DOHH2 (cell line): ENCODE measurements around the gene GIPC3.
"Not testable (repeated sequence)": the region's sequence is repeated elsewhere in the genome, so short reads cannot be mapped to it uniquely, and the experiment has no call there.

Experiments
- H3F3A ChIP-seq: fragments of 200-600 bp; sonication (generic), shearing (Covaris generic); 2 replicates; pipeline ENCODE4 v1.6.0; 2016; ENCODE audit warnings: antibody characterized with exemption, mild to moderate bottlenecking; ENCODE audit not compliant: control insufficient read depth, insufficient read depth
- H3K27ac ChIP-seq: fragments of 200-600 bp; sonication (generic); 2 replicates; pipeline ENCODE4 v1.5.1; 2014; ENCODE audit warnings: low read depth, mild to moderate bottlenecking, low read length, moderate library complexity
- H3K27me3 ChIP-seq: fragments of 200-600 bp; sonication (generic); 2 replicates; pipeline ENCODE4 v1.6.1; 2014; ENCODE audit warnings: mild to moderate bottlenecking, low read length, mixed read lengths; ENCODE audit not compliant: control insufficient read depth
- H3K36me3 ChIP-seq: fragments of 200-600 bp; sonication (generic); 2 replicates; pipeline ENCODE4 v1.6.1; 2014; ENCODE audit warnings: mild to moderate bottlenecking, low read length, moderate library complexity, mixed read lengths; ENCODE audit not compliant: control insufficient read depth
- H3K4me1 ChIP-seq: fragments of 200-600 bp; sonication (generic); 2 replicates; pipeline ENCODE4 v1.6.1; 2014; ENCODE audit warnings: mild to moderate bottlenecking, low read length, mixed read lengths; ENCODE audit not compliant: control insufficient read depth
- H3K4me2 ChIP-seq: fragments of 200-600 bp; sonication (generic); 2 replicates; pipeline ENCODE4 v1.6.0; 2014; ENCODE audit warnings: mild to moderate bottlenecking, low read length, moderate library complexity
- H3K4me3 ChIP-seq: fragments of 200-600 bp; sonication (generic); 2 replicates; pipeline ENCODE4 v1.5.1; 2014; ENCODE audit warnings: mild to moderate bottlenecking, low read length, mixed read lengths
- H3K79me2 ChIP-seq: fragments of 200-600 bp; sonication (generic); 2 replicates; pipeline ENCODE4 v1.6.1; 2014; ENCODE audit warnings: mild to moderate bottlenecking, low read length, mixed read lengths; ENCODE audit not compliant: control insufficient read depth
- H3K9me2 ChIP-seq: fragments of 200-600 bp; sonication (generic); replicated peaks from 2 replicates; pipeline ENCODE4 v1.6.1; 2014; ENCODE audit warnings: mild to moderate bottlenecking, low read length, mixed read lengths; ENCODE audit not compliant: control insufficient read depth
- H3K9me3 ChIP-seq: fragments of 200-600 bp; sonication (generic); 2 replicates; pipeline ENCODE4 v1.6.1; 2014; ENCODE audit warnings: antibody characterized with exemption, low read length, mixed read lengths; ENCODE audit not compliant: control insufficient read depth, insufficient read depth
- H4K20me1 ChIP-seq: fragments of 200-600 bp; sonication (generic); 2 replicates; pipeline ENCODE4 v1.6.0; 2014; ENCODE audit warnings: low read depth, mild to moderate bottlenecking, antibody characterized with exemption, low read length, moderate library complexity; ENCODE audit not compliant: control insufficient read depth, insufficient read depth
- CTCF ChIP-seq: fragments of 200-600 bp; sonication (generic); IDR thresholded peaks from one replicate; pipeline ENCODE4 v1.5.1; 2014; ENCODE audit warnings: antibody characterized with exemption, mild to moderate bottlenecking, low read depth, low read length; ENCODE audit not compliant: poor library complexity, severe bottlenecking
- EZH2phosphoT487 ChIP-seq: fragments of 200-600 bp; sonication (generic); IDR thresholded peaks from 2 replicates; pipeline ENCODE4 v1.6.1; 2017; ENCODE audit warnings: borderline replicate concordance, mild to moderate bottlenecking, antibody characterized with exemption, low read length, moderate library complexity, mixed read lengths

The GIPC3 gene

GRCh38 chr19:3580156-3580934 lies 4.9 kb upstream of the GIPC3 start:
- Histone ChIP-seq H3K9me2 (no peaks in the 10 kb centered on the region), H3K9me3 (no peaks in the 10 kb centered on the region), H3K4me3 (no peak overlapping the region), H3K4me2 (no peak overlapping the region), H3K79me2 (no peaks in the 10 kb centered on the region), H4K20me1 (no peaks in the 10 kb centered on the region), H3K27me3 (no peaks in the 10 kb centered on the region), H3K4me1 (no peaks in the 10 kb centered on the region), H3K27ac (no peak overlapping the region), H3K36me3 (peaks cover 7% of the 10 kb centered on the region; the same call in 1 of the 2 replicates), H3F3A (no peaks in the 10 kb centered on the region)
- no peak for TF ChIP-seq CTCF
- no peak for TF ChIP-seq EZH2phosphoT487

- not testable (repeated sequence) for H3K4me2 ChIP-seq, H3K27me3 ChIP-seq, H3K4me1 ChIP-seq, H3K9me3 ChIP-seq, H3K9me2 ChIP-seq, H3K79me2 ChIP-seq, H4K20me1 ChIP-seq, H3K36me3 ChIP-seq, H3F3A ChIP-seq, H3K4me3 ChIP-seq, H3K27ac ChIP-seq
Measured at GRCh38 chr19:3581792-3582191, 3.5 kb upstream of the GIPC3 start.

GRCh38 chr19:3584036-3584802 lies 1.1 kb upstream of the GIPC3 start:
- not testable (repeated sequence) for H4K20me1 ChIP-seq

GRCh38 chr19:3586127-3586626 lies 899 bp downstream of the GIPC3 start:
- H3K9me3 ChIP-seq = peaks cover 7% of the 10 kb centered on the region; the same call in 1 of the 2 replicates
- no peaks in the 10 kb centered on the region for H3K79me2 ChIP-seq

More at GRCh38 chr19:3584036-3584802, 1.1 kb upstream of the GIPC3 start:
- H3K4me3 ChIP-seq, H3F3A ChIP-seq, H3K27ac ChIP-seq, H3K4me2 ChIP-seq, H3K9me3 ChIP-seq, H3K4me1 ChIP-seq, H3K27me3 ChIP-seq, H3K36me3 ChIP-seq, H3K9me2 ChIP-seq, H3K79me2 ChIP-seq: not testable (repeated sequence)

More at GRCh38 chr19:3586127-3586626, 899 bp downstream of the GIPC3 start:
- no peaks in the 10 kb centered on the region for H3K27me3 ChIP-seq
- TF ChIP-seq EZH2phosphoT487 (no peak), CTCF (peak; percentile 79)
- no peaks in the 10 kb centered on the region for H4K20me1 ChIP-seq
- H3K36me3 ChIP-seq = no peaks in the 10 kb centered on the region
- no peak overlapping the region for H3K27ac ChIP-seq
- H3F3A ChIP-seq = no peaks in the 10 kb centered on the region
- H3K4me2 ChIP-seq = no peak overlapping the region
- H3K9me2 ChIP-seq = no peaks in the 10 kb centered on the region
- no peaks in the 10 kb centered on the region for H3K4me1 ChIP-seq
- H3K4me3 ChIP-seq = no peak overlapping the region
